Psoas muscle (tissue), 8 donors: ENCODE data around the gene CHRNB2. TPM values are rescaled to one million over a fixed set of nuclear protein-coding genes. Genes with fewer than 3 reads are reported as not detected.

ENCODE experiments used
- ATAC-seq, 4 donors: fragments of 200-7000 bp; cut with Tn5 transposase; one replicate each; pipeline ENCODE4 v1.9.1; 2020; ENCODE audit warnings: moderate library complexity in 3 of 4, mild to moderate bottlenecking in 2 of 4
- DNase-seq, 2 donors: peaks; one replicate each; pipeline ENCODE4 v3.0.0-alpha.2; 2020
- H3K27ac ChIP-seq: fragments of 200-600 bp; one replicate; pipeline ENCODE4 v1.8.0; 2022
- H3K27me3 ChIP-seq, 3 donors: fragments of 200-600 bp in 1 of 3; one replicate each; pipeline versions ENCODE4 v1.6.1 to v1.8.0; 2013 to 2022; ENCODE audit warnings: low read length in 2 of 3, mild to moderate bottlenecking in 2 of 3, moderate library complexity in 1 of 3; ENCODE audit not compliant: insufficient read depth in 3 of 3
- H3K36me3 ChIP-seq, 2 donors: fragments of 200-600 bp in 1 of 2; one replicate each; pipeline versions ENCODE4 v1.6.1 to v1.8.0; 2013 to 2022; ENCODE audit warnings: low read depth in 1 of 2, mild to moderate bottlenecking in 1 of 2, moderate library complexity in 1 of 2; ENCODE audit not compliant: insufficient read depth in 1 of 2
- H3K4me1 ChIP-seq: fragments of 200-600 bp; one replicate; pipeline ENCODE4 v1.8.0; 2022
- H3K4me3 ChIP-seq: fragments of 200-600 bp; one replicate; pipeline ENCODE4 v1.8.0; 2022; ENCODE audit warnings: mild to moderate bottlenecking
- H3K9me3 ChIP-seq: fragments of 200-600 bp; one replicate; pipeline ENCODE4 v1.8.0; 2022
- CTCF ChIP-seq: fragments of 200-600 bp; IDR thresholded peaks from one replicate; pipeline ENCODE4 v1.8.0; 2022; ENCODE audit warnings: antibody characterized with exemption
- WGBS, 3 donors: extraction: QIAGEN DNeasy Blood & Tissue Kit; methylation state at CpG; one replicate each; pipeline versions ENCODE4 v1.1.6 to v1.1.7; 2013; 5-methylcytosine and 5-hydroxymethylcytosine counted together
- intact Hi-C, 2 donors: fragments of 100-400 bp; cut with DNase I; formaldehyde crosslinking; loops; one replicate each; pipeline versions ENCODE4 v1.11.0 to v1.14.2; 2022
- polyA plus RNA-seq, 3 donors: library from polyadenylated mRNA; stranded (reverse); fragments of 200-250 nt; gene quantifications; one replicate each; pipeline ENCODE4 v1.2.3, GENCODE V29; 2013
- total RNA-seq, 4 donors: library from RNA; stranded (reverse); fragmentation: NEBNext Ultra II Directional in 2 of 4; extraction: Animal tissue kit (Norgen Biotek cat#: 25700) in 2 of 4; gene quantifications; one replicate each; pipeline versions ENCODE4 v1.2.1 to v1.2.4, GENCODE V29; 2021 to 2023
- donor health status: healthy with polysubstance abuse.
- donor health status: DM: no; HTN: no; CAD: no; lungs with moderate emphysema.
- donor health status: Bipolar disorder and iron deficiency.
- donor health status: healthy.
- donor health status: DM: yes; HTN: yes; CAD: no.
- donor health status: DM: no; HTN: no; CAD: no.
- donor health status: DM: no; HTN: no; CAD: no.
- donor health status: DM: yes; HTN: yes; CAD: no.

The CHRNB2 gene
- total and polyA plus RNA-seq, 7 donors = 0.01 to 0.08 TPM; not detected in 5

GRCh38 chr1:154579374-154579773 is 11.8 kb downstream of the CHRNB2 start:
- Histone ChIP-seq H3K27me3 (no peaks in the 10 kb centered on the region), H3K27ac (no peak overlapping the region), H3K4me1 (no peaks in the 10 kb centered on the region), H3K9me3 (no peaks in the 10 kb centered on the region), H3K4me3 (no peak overlapping the region), H3K36me3 (peaks cover 3 to 62% of the 10 kb centered on the region in 2 donors)
- no peak for DNase-seq
- ATAC-seq = no peak
- intact Hi-C loops = no loop called here
- no peak for TF ChIP-seq CTCF
- WGBS, 3 donors = 82 to 87% (median 85%) methylated on average over 8 of the region's 8 CpGs

DNA sequence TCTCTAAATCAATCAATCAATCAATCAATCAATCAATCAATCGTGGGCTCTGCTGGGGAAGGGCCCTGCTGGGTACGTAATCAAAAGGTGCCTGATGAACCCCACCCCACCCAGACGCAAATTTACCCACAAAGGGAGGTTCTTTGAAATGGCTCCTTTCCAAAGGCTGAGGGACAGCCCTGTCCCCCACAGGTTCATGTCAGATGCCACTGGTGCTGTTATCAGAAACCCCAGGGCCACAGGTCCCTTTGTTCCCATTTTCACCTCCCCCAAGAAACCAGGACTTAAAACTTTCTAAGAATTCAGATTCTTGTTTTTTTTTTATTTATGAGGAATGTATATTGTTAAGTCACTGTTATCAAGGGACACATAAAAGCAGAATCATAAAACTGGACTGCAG is 14.2 kb downstream of the CHRNB2 start:
- WGBS, 3 donors = 78 to 88% (median 79%) methylated on average over 3 of the region's 3 CpGs

GRCh38 chr1:154582885-154583284 is 15.3 kb downstream of the CHRNB2 start:
- no peaks in the 10 kb centered on the region for H3K27me3 ChIP-seq
- DNase-seq (no peak), ATAC-seq (no peak)
- intact Hi-C loops = loop anchor here in 1 of 2 donors (5.0 kb wide), 1 partner anchor 304 kb away; no protein-coding TSS in a partner anchor
- peaks cover 16 to 97% of the 10 kb centered on the region in 2 donors for H3K36me3 ChIP-seq
- H3K4me3 ChIP-seq = no peak overlapping the region
- no peak overlapping the region for H3K27ac ChIP-seq
- H3K9me3 ChIP-seq = no peaks in the 10 kb centered on the region
- no peak for TF ChIP-seq CTCF
- H3K4me1 ChIP-seq = no peaks in the 10 kb centered on the region
- WGBS, 3 donors = 85 to 89% (median 88%) methylated on average over 6 of the region's 6 CpGs

More for the DNA sequence above, 14.2 kb downstream of the CHRNB2 start:
- H3K4me3 ChIP-seq = no peak overlapping the region
- peaks cover 16 to 86% of the 10 kb centered on the region in 2 donors for H3K36me3 ChIP-seq
- H3K9me3 ChIP-seq = no peaks in the 10 kb centered on the region
- H3K27ac ChIP-seq = no peak overlapping the region
- intact Hi-C loops = loop anchor here in 1 of 2 donors (5.0 kb wide), 1 partner anchor 306 kb away; no protein-coding TSS in a partner anchor
- H3K4me1 ChIP-seq = no peaks in the 10 kb centered on the region
- no peaks in the 10 kb centered on the region for H3K27me3 ChIP-seq
- ATAC-seq (no peak), DNase-seq (no peak)
- TF ChIP-seq CTCF = no peak

DNA sequence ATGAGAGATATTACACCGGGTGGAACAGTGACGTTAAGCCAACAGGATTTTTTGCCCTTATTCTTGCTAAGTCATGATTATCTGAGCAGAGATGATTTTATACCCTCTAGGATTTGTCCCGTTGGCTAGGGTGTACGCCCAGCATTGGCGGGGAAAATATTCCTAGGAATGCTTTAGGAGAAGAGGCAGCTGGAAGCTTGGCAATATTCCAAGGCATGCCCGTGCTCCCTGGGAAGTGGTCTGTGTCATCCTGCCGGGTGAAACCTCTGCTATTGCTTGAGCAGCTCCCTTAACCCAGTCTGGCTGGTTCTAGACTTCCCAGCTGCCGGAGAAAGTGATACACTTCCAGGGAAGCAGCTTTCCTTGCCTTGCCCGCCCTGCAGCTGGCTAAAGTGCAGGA is 16.2 kb downstream of the CHRNB2 start:
- WGBS, 3 donors = 42 to 68% (median 50%) methylated on average over 9 of the region's 9 CpGs
- TF ChIP-seq CTCF = no peak

More for the DNA sequence above, 16.2 kb downstream of the CHRNB2 start:
- H3K4me1 ChIP-seq = no peaks in the 10 kb centered on the region
- intact Hi-C loops = loop anchor here in 1 of 2 donors (5.0 kb wide), 1 partner anchor 304 kb away; no protein-coding TSS in a partner anchor
- no peak for ATAC-seq
- H3K36me3 ChIP-seq = peaks cover 16 to 98% of the 10 kb centered on the region in 2 donors
- H3K4me3 ChIP-seq = no peak overlapping the region
- H3K9me3 ChIP-seq = no peaks in the 10 kb centered on the region
- no peak overlapping the region for H3K27ac ChIP-seq
- no peak for DNase-seq
- H3K27me3 ChIP-seq = no peaks in the 10 kb centered on the region
